ENCODE data around the gene PMAIP1. TPM values are rescaled to one million over a fixed set of nuclear protein-coding genes. Genes with fewer than 3 reads are reported as not detected.
A peak's percentile ranks its signal among the peaks of the same experiment; 100 is the strongest.

Gene PMAIP1
- total and polyA plus RNA-seq, 2 of the 8 experiments (the other 6 are each of a cell fraction or from before 2014, with no cell fraction given): 51.7 to 84.1 TPM

DNA sequence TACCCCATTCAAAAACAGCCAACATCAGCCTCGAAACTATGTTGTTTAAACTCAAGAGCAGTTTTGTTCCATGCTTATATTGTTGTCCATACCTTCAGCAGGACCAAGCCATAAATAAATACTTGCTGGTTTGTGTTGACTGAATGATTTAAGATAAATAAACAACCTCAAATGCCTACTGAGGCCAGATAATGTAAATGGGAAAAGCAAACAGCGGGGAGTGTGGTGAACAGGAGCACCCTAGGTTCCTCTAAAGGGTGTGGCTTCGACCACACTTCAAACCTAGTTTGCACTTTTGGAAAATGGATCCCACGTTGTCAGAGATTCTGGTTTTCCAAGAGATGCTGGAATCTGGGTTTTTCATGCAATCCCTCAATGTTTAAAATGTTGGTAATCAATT lies 1.7 kb upstream of the PMAIP1 start:
- H3K18ac ChIP-seq (ENCODE audit: extremely low read depth, low read length): no peak overlapping the region; the same call in 1 of the 2 replicates
- peaks cover 7 to 30% of the 10 kb centered on the region in 2 experiments for H3K79me2 ChIP-seq (ENCODE audit: control insufficient read depth in 1 of 2, insufficient read depth in 2 of 2, low read length in 2 of 2)
- peak overlapping the region; percentile 0 for H4K5ac ChIP-seq (ENCODE audit: insufficient read length, low read depth, low read length)
- TF ChIP-seq POLR2A (IDR thresholded peaks at IDR 0.05; ENCODE audit: control extremely low read depth in 1 of 2, low read depth in 2 of 2, low read length in 2 of 2) (peak in 1 of 2 experiments; percentile 9; a peak in 2 of 3 replicates), POU5F1 (IDR thresholded peaks at IDR 0.05; ENCODE audit: low read depth, low read length) (no peak)
- no peak overlapping the region for H2BK20ac ChIP-seq (ENCODE audit: low read length)
- DNase-seq (ENCODE audit: low read depth in 1 of 2, low spot score in 2 of 2) (no peak), FAIRE-seq (peak; percentile 70)
- peaks cover 11% of the 10 kb centered on the region for H3K23me2 ChIP-seq (ENCODE audit: low read depth, low read length)
- CTCF ChIA-PET (ENCODE audit: partially characterized antibody): interaction anchor here (1.1 to 2.3 kb wide), 3 partner anchors 13 to 61 kb away, joined by 3 to 11 read pairs (median 10); no protein-coding TSS in a partner anchor
- no peak overlapping the region for H3K23ac ChIP-seq (ENCODE audit: insufficient read length)
- no peaks in the 10 kb centered on the region for H3K9me3 ChIP-seq (ENCODE audit: insufficient read depth in 2 of 2, low read depth in 1 of 2, low read length in 1 of 2)
- peak overlapping the region; percentile 41; the same call in 1 of the 2 replicates for H2BK12ac ChIP-seq (ENCODE audit: low read depth, low read length)
- H4K91ac ChIP-seq (replicated peaks; ENCODE audit: insufficient read length, low read length): no peak overlapping the region
- no peak overlapping the region for H3K9ac ChIP-seq (replicated peaks in 1 of 4; ENCODE audit: extremely low read depth in 1 of 4, low read depth in 3 of 4, low read length in 3 of 4)
- H2AFZ ChIP-seq (ENCODE audit: low read length): no peak overlapping the region
- no peak overlapping the region; the same call in 1 of the 2 replicates for H3K27ac ChIP-seq (ENCODE audit: low read depth, low read length)
- H3K4me2 ChIP-seq (ENCODE audit: insufficient read depth in 1 of 2, low read depth in 2 of 2, low read length in 2 of 2): peak overlapping the region; percentile 70 to 99
- peaks cover 0 to 11% (median 8%) of the 10 kb centered on the region in 4 experiments; a peak in 5 of 8 replicates for H3K36me3 ChIP-seq (ENCODE audit: control insufficient read depth in 2 of 4, insufficient read depth in 4 of 4, low read length in 3 of 4)
- POLR2A ChIA-PET (ENCODE audit: partially characterized antibody): interaction anchor here (0.8 to 5.0 kb wide), 9 partner anchors 8 to 121 kb away, joined by 3 to 116 read pairs (median 34); no protein-coding TSS in a partner anchor
- no peak overlapping the region for H3K56ac ChIP-seq (replicated peaks; ENCODE audit: insufficient read length, low read depth, low read length)
- no peak overlapping the region for H3K4ac ChIP-seq (replicated peaks; ENCODE audit: insufficient read length, low read depth, low read length)
- H4K20me1 ChIP-seq (replicated peaks in 1 of 2; ENCODE audit: control insufficient read depth in 1 of 2, insufficient read depth in 2 of 2, low read length in 2 of 2): peaks cover 6 to 9% of the 10 kb centered on the region in 2 experiments
- H3K14ac ChIP-seq (ENCODE audit: insufficient read length): no peak overlapping the region
- 0% methylated on average over 4 of the region's 4 CpGs; no CpG with 5 or more reads in 1 of the 2 experiments for WGBS, 2 experiments (ENCODE audit: extremely low coverage in 1 of 2, insufficient coverage in 1 of 2, insufficient read length in 1 of 2, insufficient replicate concordance in 2 of 2, low coverage in 1 of 2, low lambda C conversion rate in 2 of 2, missing lambda C conversion rate in 1 of 2)
- H3K79me1 ChIP-seq (ENCODE audit: low read depth, low read length): no peaks in the 10 kb centered on the region; the same call in 1 of the 2 replicates
- peak overlapping the region; percentile 42 to 93 (median 68); a peak in 7 of 8 replicates for H3K4me3 ChIP-seq (ENCODE audit: extremely low read depth in 1 of 4, insufficient read depth in 2 of 4, low read depth in 3 of 4, low read length in 4 of 4)
- no peak overlapping the region for H4K8ac ChIP-seq (ENCODE audit: extremely low read depth, insufficient read depth, low read length)
- peaks cover 4 to 19% (median 8%) of the 10 kb centered on the region in 4 experiments; a peak in 5 of 7 replicates for H3K4me1 ChIP-seq (replicated peaks in 1 of 4; ENCODE audit: control insufficient read depth in 3 of 4, insufficient read depth in 4 of 4, low read length in 3 of 4)
- no peak overlapping the region for H2AK5ac ChIP-seq (ENCODE audit: low read depth, low read length)
- no peak overlapping the region for H2BK5ac ChIP-seq (ENCODE audit: low read depth, low read length)
- no peak overlapping the region for H2BK120ac ChIP-seq (replicated peaks; ENCODE audit: low read depth, low read length)
- H2BK15ac ChIP-seq (ENCODE audit: low read length): no peak overlapping the region
- H3K27me3 ChIP-seq (replicated peaks in 1 of 4; ENCODE audit: control insufficient read depth in 3 of 4, extremely low read depth in 1 of 4, insufficient read depth in 3 of 4, low read length in 3 of 4): peaks cover 0 to 6% (median 0%) of the 10 kb centered on the region in 4 experiments; a peak in 2 of 7 replicates
